ENCODE measurements around the gene L3MBTL4.
"Not testable (repeated sequence)": the region's sequence is repeated elsewhere in the genome, so short reads cannot be mapped to it uniquely, and the experiment has no call there.

Gene L3MBTL4

DNA sequence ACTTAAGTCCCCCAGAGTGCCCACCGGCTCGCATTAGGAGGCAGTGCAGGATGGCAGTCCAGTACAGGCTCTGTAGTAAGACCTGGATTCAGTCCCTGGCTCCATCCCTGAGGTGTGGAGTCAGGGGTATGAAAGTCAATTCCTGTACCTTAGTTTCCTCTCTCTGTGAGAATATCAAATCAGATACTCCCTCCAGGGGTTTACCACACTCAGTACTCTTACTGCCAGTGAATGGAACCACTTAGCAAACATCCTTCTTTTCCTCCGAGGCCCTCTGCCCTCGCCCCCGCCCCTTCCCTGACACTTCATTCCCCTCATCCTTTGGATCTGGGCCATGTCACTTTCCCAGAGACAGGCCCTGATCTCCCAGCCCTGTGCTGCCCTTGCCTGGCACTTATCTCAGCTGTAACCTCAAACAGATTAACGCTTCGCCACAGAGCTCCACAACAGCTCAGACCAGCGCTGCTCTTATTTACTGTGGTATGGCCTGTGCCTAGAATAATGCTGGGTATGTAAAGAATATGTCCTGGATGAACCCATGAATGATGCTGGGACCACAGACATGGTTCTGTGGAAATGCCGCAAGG is 360.4 kb downstream of the L3MBTL4 start:
- in situ Hi-C loops (cut with MboI; ENCODE audit: low sequenced_read_pairs): no loop called here

- in situ Hi-C loops (cut with MboI; ENCODE audit: low sequenced_read_pairs): no loop called here
Observed at GRCh38 chr18:6052449-6052913, 362.2 kb downstream of the L3MBTL4 start.

- in situ Hi-C loops (cut with MboI; ENCODE audit: low sequenced_read_pairs): not testable (repeated sequence)
Observed at GRCh38 chr18:6047596-6047995, 367.1 kb downstream of the L3MBTL4 start.

DNA sequence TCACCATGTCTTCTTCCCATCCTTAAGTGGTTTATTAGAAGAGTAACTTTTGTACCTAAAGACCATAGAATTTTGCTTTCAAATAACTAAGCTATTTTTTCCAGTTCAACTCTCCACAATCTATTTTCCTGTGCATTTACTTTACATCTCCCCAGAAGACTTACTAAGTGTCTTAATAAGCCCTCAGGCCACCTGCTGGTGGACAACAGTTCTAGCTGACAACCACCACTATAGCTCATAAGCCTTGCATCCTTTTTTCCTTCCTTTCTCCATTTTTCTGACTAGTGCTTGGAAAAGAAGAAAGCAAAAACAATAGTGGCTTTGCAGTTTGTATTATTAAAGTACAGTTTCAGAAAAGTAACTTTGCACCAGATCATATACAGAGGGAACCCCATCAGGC is 369.9 kb downstream of the L3MBTL4 start:
- in situ Hi-C loops (cut with MboI; ENCODE audit: low sequenced_read_pairs): no loop called here

GRCh38 chr18:6044319-6044718 is 370.4 kb downstream of the L3MBTL4 start:
- in situ Hi-C loops (cut with MboI; ENCODE audit: low sequenced_read_pairs): no loop called here

- in situ Hi-C loops (cut with MboI; ENCODE audit: low sequenced_read_pairs): no loop called here
Observed at GRCh38 chr18:6039055-6039454, 375.7 kb downstream of the L3MBTL4 start.

DNA sequence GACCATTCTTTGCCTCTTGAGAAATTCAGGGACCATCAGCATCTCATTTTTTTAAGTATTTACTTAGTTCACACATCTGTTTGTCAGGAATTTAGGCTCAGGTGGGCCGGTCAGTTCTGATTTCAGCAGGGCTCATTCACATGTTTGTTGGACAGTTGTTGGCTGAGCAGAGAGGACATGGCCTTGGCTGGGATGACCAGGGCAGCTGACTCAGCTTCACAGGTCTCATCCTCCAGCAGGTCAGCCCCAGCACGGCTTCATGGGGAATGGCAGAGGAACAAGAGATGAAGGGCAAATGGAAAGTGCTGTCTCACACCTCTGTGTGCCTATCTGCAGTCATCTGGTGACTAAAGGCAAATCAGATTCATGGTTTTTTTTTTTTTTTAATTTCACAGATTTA is 383.3 kb downstream of the L3MBTL4 start:
- in situ Hi-C loops (cut with MboI; ENCODE audit: low sequenced_read_pairs): no loop called here

DNA sequence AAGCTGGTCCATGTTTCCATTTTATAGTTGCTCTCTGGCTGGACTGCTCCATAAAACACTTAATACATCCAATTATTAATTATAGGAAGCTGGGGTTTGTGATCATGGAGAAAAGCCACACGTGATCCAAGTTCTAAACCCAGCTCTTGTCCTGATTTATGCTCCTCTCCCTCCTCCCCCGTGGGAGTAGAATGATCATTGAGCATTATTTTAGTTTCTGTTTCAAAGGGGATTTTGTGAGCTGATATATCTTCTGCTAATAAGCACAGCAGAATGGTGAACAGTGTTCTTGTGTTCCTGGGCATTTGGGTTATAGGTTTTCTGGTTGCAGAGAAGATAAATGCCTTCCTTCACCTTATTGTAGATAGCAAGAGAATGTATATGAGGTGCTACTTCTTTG is 383.7 kb downstream of the L3MBTL4 start:
- in situ Hi-C loops (cut with MboI; ENCODE audit: low sequenced_read_pairs): no loop called here

- in situ Hi-C loops (cut with MboI; ENCODE audit: low sequenced_read_pairs): no loop called here
Observed at GRCh38 chr18:6024745-6025248, 389.9 kb downstream of the L3MBTL4 start.

DNA sequence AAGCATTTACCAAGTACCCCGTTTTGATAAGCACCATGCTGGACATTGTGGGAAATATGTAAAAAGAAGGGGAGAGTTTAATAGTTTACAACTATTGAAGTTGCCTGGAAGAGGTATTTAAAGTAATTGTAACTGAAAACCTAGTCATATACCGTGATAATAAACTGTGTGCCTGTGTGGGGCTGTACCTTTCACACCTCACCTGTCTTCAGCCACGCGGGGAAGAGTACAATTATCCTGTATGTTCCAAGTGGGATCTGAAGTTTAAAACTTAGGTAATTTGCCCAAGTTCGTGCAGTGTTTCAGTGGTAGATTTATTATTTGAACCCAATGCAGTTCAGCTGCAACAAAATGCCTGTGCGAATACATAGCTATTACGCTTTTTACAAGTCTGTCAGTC is 391.2 kb downstream of the L3MBTL4 start:
- in situ Hi-C loops (cut with MboI; ENCODE audit: low sequenced_read_pairs): no loop called here

GRCh38 chr18:6022845-6023244 is 391.9 kb downstream of the L3MBTL4 start:
- in situ Hi-C loops (cut with MboI; ENCODE audit: low sequenced_read_pairs): no loop called here

DNA sequence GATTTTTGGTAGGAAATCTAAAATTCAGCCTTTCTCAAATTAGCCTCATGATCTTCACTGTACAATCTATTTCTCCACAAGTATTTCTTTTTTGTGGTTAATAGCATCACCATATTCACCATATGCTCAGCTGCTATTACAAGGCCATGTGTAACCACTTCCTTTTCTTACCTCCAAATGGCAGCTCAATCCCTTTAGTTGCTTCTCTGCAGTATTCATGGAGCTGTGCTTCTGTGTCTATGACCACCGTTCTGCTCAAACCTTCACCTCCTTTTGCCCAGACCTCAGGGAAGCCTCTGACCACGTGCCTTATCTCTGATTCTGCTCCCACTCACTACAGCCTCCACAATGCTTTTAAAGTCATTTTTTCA is 392.7 kb downstream of the L3MBTL4 start:
- in situ Hi-C loops (cut with MboI; ENCODE audit: low sequenced_read_pairs): no loop called here

DNA sequence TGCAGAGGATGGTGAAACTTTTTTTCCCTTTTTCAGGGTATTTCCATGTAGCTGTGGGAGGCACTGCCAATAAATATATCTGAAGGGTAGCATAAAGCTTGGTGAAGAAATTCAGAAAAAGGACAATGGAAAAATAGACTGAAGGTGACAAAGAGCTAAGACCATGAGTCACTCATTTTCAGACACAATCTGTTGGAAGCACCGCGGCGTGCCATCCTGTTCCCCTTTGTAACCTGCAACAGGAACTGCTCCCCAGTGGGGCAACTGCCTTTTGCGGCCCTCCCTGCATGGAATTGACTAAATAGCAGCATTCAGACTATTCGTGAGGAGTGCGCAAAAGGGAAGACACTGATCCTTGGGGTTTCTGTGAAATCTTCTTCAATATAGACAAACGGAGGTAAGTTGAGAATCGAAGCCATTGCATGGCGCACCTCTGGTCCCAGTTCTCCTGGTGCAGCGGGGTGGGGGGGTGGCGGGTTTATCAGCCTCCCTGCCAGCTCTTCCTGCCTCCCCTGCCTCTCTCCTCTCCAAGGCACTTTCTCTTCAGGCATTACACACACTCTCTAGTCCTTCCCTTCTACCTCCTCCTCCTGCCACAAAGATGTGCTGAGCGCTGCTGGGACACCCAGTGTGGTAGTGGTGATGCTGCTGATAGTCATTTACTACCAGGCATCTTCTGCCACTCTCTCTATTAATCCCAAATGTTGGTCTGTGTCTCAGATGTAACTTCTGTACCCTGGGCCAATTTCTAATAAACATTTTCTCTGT is 393.2 kb downstream of the L3MBTL4 start:
- in situ Hi-C loops (cut with MboI; ENCODE audit: low sequenced_read_pairs): no loop called here

DNA sequence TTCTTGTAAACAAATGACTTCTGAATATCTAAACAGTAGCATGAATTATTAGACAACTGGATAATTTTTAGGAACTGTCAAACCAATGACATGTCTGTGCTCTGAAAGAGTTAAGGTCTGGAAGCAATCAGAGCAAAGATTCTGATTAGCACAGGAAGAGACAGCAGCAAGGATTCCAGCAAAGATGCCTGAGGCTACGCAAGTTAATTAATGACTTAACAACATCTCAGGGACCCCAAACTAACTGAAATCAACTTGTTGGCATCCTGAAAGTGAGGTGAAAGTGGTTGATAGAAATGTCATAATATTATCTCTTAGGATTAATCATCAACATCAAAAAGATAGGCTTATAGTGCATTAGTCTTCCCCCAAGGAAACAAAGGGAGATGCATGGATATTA is 396.0 kb downstream of the L3MBTL4 start:
- in situ Hi-C loops (cut with MboI; ENCODE audit: low sequenced_read_pairs): no loop called here

DNA sequence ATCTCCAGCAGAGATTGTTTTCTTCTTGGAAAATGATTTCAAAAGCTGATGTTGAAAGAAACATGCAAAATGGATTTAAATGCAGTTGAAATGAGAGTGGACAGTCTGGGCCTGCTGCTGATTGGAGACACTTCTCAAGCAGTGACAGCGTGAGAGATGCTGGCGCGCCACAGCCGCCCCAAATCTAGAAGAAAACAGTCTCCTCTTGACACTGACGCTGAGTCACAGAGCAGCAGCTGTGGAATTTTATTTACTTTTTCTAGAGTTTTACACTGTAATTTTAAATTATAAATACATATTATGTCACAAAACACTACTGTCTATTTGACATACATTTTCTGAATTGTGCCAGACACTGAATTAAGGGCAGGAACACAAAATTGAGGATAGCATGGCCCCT is 397.5 kb downstream of the L3MBTL4 start:
- in situ Hi-C loops (cut with MboI; ENCODE audit: low sequenced_read_pairs): no loop called here

- in situ Hi-C loops (cut with MboI; ENCODE audit: low sequenced_read_pairs): no loop called here
Observed at GRCh38 chr18:6015364-6015763, 399.3 kb downstream of the L3MBTL4 start.

GRCh38 chr18:6013171-6013810 is 401.4 kb downstream of the L3MBTL4 start:
- in situ Hi-C loops (cut with MboI; ENCODE audit: low sequenced_read_pairs): no loop called here

- in situ Hi-C loops (cut with MboI; ENCODE audit: low sequenced_read_pairs): no loop called here
Observed at GRCh38 chr18:6010921-6011320, 403.8 kb downstream of the L3MBTL4 start.

GRCh38 chr18:6010284-6010683 is 404.4 kb downstream of the L3MBTL4 start:
- in situ Hi-C loops (cut with MboI; ENCODE audit: low sequenced_read_pairs): no loop called here

GRCh38 chr18:6009756-6010155 is 405.0 kb downstream of the L3MBTL4 start:
- in situ Hi-C loops (cut with MboI; ENCODE audit: low sequenced_read_pairs): no loop called here

GRCh38 chr18:6004683-6005082 is 410.0 kb downstream of the L3MBTL4 start:
- in situ Hi-C loops (cut with MboI; ENCODE audit: low sequenced_read_pairs): no loop called here

DNA sequence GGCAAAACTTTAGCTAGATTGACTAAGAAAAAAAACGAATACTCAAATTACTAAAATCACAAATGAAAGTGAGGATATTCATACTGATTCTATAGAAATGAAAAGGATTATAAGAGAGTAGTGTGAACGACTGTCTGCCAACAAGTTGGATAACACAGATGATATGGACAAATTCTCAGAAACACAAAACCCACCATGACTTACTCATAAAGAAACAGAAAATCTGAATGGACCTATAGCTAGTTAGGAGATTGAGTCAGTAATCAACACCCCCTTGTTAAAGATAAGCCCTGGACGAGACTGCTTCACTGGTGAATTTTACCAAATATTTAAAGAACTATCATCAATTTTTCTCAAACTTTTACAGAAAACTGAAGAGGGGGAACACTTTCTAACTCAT is 410.6 kb downstream of the L3MBTL4 start:
- in situ Hi-C loops (cut with MboI; ENCODE audit: low sequenced_read_pairs): no loop called here
